Stomach (tissue), 9 donors: ENCODE measurements around the gene RHOJ. TPM values are rescaled to one million over a fixed set of nuclear protein-coding genes. Genes with fewer than 3 reads are reported as not detected.

ENCODE experiments used
- DNase-seq, 2 donors: peaks; one replicate each; pipeline versions ENCODE4 v3.0.0 to v3.0.0-alpha.2; 2013 to 2019
- H3K27ac ChIP-seq, 5 donors: fragments of 200-600 bp in 4 of 5; sonication (generic) in 4 of 5; one replicate each; pipeline ENCODE4 v1.5.1; 2013 to 2019; ENCODE audit warnings: mild to moderate bottlenecking in 1 of 5, moderate library complexity in 1 of 5
- H3K27me3 ChIP-seq, 3 donors: fragments of 200-600 bp; sonication (generic); one replicate each; pipeline ENCODE4 v1.5.1; 2017 to 2019; ENCODE audit warnings: mixed run types in 1 of 3
- H3K36me3 ChIP-seq, 4 donors: fragments of 200-600 bp; sonication (generic); 1 replicate in 3 of 4; 2 replicates in 1 of 4; pipeline ENCODE4 v1.5.1; 2016 to 2019
- H3K4me1 ChIP-seq, 4 donors: fragments of 200-600 bp; sonication (generic); one replicate each; pipeline ENCODE4 v1.5.1; 2016 to 2019
- H3K4me3 ChIP-seq, 4 donors: fragments of 200-600 bp; sonication (generic) in 3 of 4; one replicate each; pipeline ENCODE4 v1.5.1; 2016 to 2019; ENCODE audit warnings: mild to moderate bottlenecking in 1 of 4
- H3K9me3 ChIP-seq, 4 donors: fragments of 200-600 bp; sonication (generic); one replicate each; pipeline ENCODE4 v1.5.1; 2016 to 2019
- CTCF ChIP-seq, 7 experiments: fragments of 450-650 bp in 4 of 7; fragments of 200-600 bp in 3 of 7; sonication (generic) in 3 of 7; IDR thresholded peaks; one replicate each; pipeline ENCODE4 v1.5.1; 2016 to 2019; ENCODE audit warnings: antibody characterized with exemption in 7 of 7, control low read depth in 2 of 7, mild to moderate bottlenecking in 1 of 7
- EP300 ChIP-seq: sonication (generic); formaldehyde crosslinking; IDR thresholded peaks from one replicate; pipeline ENCODE4 v1.6.1; 2017; ENCODE audit warnings: antibody characterized with exemption
- POLR2A ChIP-seq, 4 donors: fragments of 450-650 bp; IDR thresholded peaks; one replicate each; pipeline ENCODE4 v1.6.1; 2016; ENCODE audit warnings: antibody characterized with exemption in 4 of 4, control low read depth in 2 of 4, mild to moderate bottlenecking in 1 of 4, moderate library complexity in 1 of 4
- POLR2AphosphoS5 ChIP-seq, 3 donors: sonication (generic); formaldehyde crosslinking; IDR thresholded peaks; one replicate each; pipeline ENCODE4 v1.6.1; 2016; ENCODE audit warnings: antibody characterized with exemption in 3 of 3
- WGBS, 5 donors: extraction: QIAGEN DNeasy Blood & Tissue Kit in 3 of 5; methylation state at CpG; one replicate each; pipeline versions ENCODE4 v1.1.5 to v1.1.7; 2013 to 2018; 5-methylcytosine and 5-hydroxymethylcytosine counted together
- intact Hi-C: fragments of 100-400 bp; cut with DNase I; formaldehyde crosslinking; loops from one replicate; pipeline ENCODE4 v1.15.1; 2023; ENCODE audit warnings: low total_unique reads
- polyA plus RNA-seq, 3 donors: library from polyadenylated mRNA; stranded (reverse); fragments of 200-250 nt; gene quantifications; one replicate each; pipeline ENCODE4 v1.2.3, GENCODE V29; 2013
- total RNA-seq, 5 donors: library from RNA; depleted of rRNA; stranded (reverse); fragments of >200 nt; gene quantifications; one replicate each; pipeline versions ENCODE4 v1.1.0 to v1.2.3, GENCODE V29; 2014 to 2016
- donor health status: healthy with polysubstance abuse.
- donor health status: Bipolar disorder and iron deficiency.
- donor health status: healthy.

Gene RHOJ
- total and polyA plus RNA-seq, 8 donors, result 2.2 to 18.5 (median 6.5) TPM

GRCh38 chr14:63282997-63283883 is 79.0 kb downstream of the RHOJ start:
- DNase-seq, result peak in 1 of 2 donors; percentile 77
- intact Hi-C loops, result no loop called here
- Histone ChIP-seq H3K4me3 (no peak overlapping the region), H3K27ac (peak overlapping the region in 4 of 5 donors; percentile 7 to 57 (median 26)), H3K36me3 (peaks cover 0 to 4% (median 0%) of the 10 kb centered on the region in 4 donors), H3K4me1 (peaks cover 0 to 32% (median 9%) of the 10 kb centered on the region in 4 donors), H3K9me3 (no peaks in the 10 kb centered on the region), H3K27me3 (no peaks in the 10 kb centered on the region)
- no peak for TF ChIP-seq POLR2A (IDR thresholded peaks at IDR 0.05)
- TF ChIP-seq POLR2AphosphoS5 (IDR thresholded peaks at IDR 0.05), result peak in 1 of 3 donors; percentile 43
- TF ChIP-seq EP300, result no peak
- no peak for TF ChIP-seq CTCF (IDR thresholded peaks at IDR 0.05)
- WGBS, 5 donors, result 43 to 63% (median 61%) methylated on average over 8 of the region's 8 CpGs

DNA sequence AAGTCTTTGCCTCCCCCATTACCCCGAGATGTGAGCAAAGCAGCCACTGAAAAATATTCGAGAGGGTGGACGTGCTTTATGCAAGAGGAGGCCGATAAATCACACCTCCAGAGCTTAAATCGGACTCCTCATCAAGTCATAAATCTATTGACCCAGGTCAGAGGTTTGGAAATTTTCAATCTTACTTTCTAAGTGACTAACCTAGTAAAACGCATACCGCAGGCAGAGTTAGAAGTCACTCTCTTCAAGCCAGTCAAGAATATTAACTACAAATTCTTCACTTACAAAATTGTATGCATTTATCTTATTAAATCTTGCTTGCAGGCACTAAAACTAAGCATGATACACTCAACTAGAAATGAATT is 79.6 kb downstream of the RHOJ start:
- H3K4me3 ChIP-seq, result no peak overlapping the region
- TF ChIP-seq POLR2A (IDR thresholded peaks at IDR 0.05) (no peak), POLR2AphosphoS5 (IDR thresholded peaks at IDR 0.05) (no peak), EP300 (no peak), CTCF (IDR thresholded peaks at IDR 0.05) (no peak)
- H3K36me3 ChIP-seq, result peaks cover 0 to 4% (median 0%) of the 10 kb centered on the region in 4 donors
- intact Hi-C loops, result no loop called here
- peak overlapping the region in 3 of 5 donors; percentile 7 to 57 (median 8) for H3K27ac ChIP-seq
- no peaks in the 10 kb centered on the region for H3K9me3 ChIP-seq
- H3K27me3 ChIP-seq, result no peaks in the 10 kb centered on the region
- H3K4me1 ChIP-seq, result peaks cover 0 to 32% (median 9%) of the 10 kb centered on the region in 4 donors
- 60 to 81% (median 80%) methylated on average over 7 of the region's 7 CpGs for WGBS, 5 donors
- no peak for DNase-seq

- H3K27me3 ChIP-seq, result no peaks in the 10 kb centered on the region
- H3K27ac ChIP-seq, result no peak overlapping the region
- DNase-seq, result no peak
- no peak overlapping the region for H3K4me3 ChIP-seq
- TF ChIP-seq EP300 (no peak), CTCF (IDR thresholded peaks at IDR 0.05) (no peak), POLR2A (IDR thresholded peaks at IDR 0.05) (no peak), POLR2AphosphoS5 (IDR thresholded peaks at IDR 0.05) (no peak)
- 48 to 61% (median 55%) methylated on average over 2 of the region's 2 CpGs for WGBS, 5 donors
- no peaks in the 10 kb centered on the region for H3K9me3 ChIP-seq
- intact Hi-C loops, result no loop called here
- peaks cover 0 to 5% (median 4%) of the 10 kb centered on the region in 4 donors for H3K36me3 ChIP-seq
- peaks cover 0 to 32% (median 9%) of the 10 kb centered on the region in 4 donors for H3K4me1 ChIP-seq
Measured at GRCh38 chr14:63286071-63286470, 81.8 kb downstream of the RHOJ start.

GRCh38 chr14:63287666-63288483 is 83.6 kb downstream of the RHOJ start:
- no peaks in the 10 kb centered on the region for H3K9me3 ChIP-seq
- 77 to 84% (median 80%) methylated on average over 6 of the region's 6 CpGs for WGBS, 5 donors
- no peak for DNase-seq
- no peaks in the 10 kb centered on the region for H3K27me3 ChIP-seq
- H3K36me3 ChIP-seq, result peaks cover 0 to 19% (median 15%) of the 10 kb centered on the region in 4 donors
- intact Hi-C loops, result no loop called here
- no peak overlapping the region for H3K4me3 ChIP-seq
- peak overlapping the region in 1 of 5 donors; percentile 14 for H3K27ac ChIP-seq
- peaks cover 0 to 23% (median 6%) of the 10 kb centered on the region in 4 donors for H3K4me1 ChIP-seq
- TF ChIP-seq POLR2AphosphoS5 (IDR thresholded peaks at IDR 0.05), result no peak
- no peak for TF ChIP-seq EP300
- no peak for TF ChIP-seq CTCF (IDR thresholded peaks at IDR 0.05)
